Liver (tissue), 9 donors: ENCODE results near the gene ZNF454. TPM values are rescaled to one million over a fixed set of nuclear protein-coding genes. Genes with fewer than 3 reads are reported as not detected.
A peak's percentile ranks its signal among the peaks of the same experiment; 100 is the strongest.

Source experiments
- DNase-seq: peaks from one replicate; pipeline ENCODE4 v3.0.0-alpha.2; 2017; ENCODE audit warnings: low spot score
- H3K27ac ChIP-seq, 2 donors: one replicate each; pipeline ENCODE4 v1.7.0; 2013; ENCODE audit warnings: inconsistent platforms in 2 of 2, low read length in 2 of 2, control low read depth in 1 of 2, low read depth in 1 of 2, mild to moderate bottlenecking in 1 of 2
- H3K27me3 ChIP-seq, 4 donors: one replicate each; pipeline versions ENCODE4 v1.6.1 to v1.7.0; 2013; ENCODE audit warnings: low read length in 3 of 4, inconsistent platforms in 1 of 4, mild to moderate bottlenecking in 1 of 4, moderate library complexity in 1 of 4; ENCODE audit not compliant: control insufficient read depth in 4 of 4, insufficient read depth in 4 of 4
- H3K36me3 ChIP-seq, 4 donors: one replicate each; pipeline versions ENCODE4 v1.6.1 to v1.7.0; 2013; ENCODE audit warnings: low read length in 3 of 4, mild to moderate bottlenecking in 3 of 4, low read depth in 1 of 4, moderate library complexity in 1 of 4; ENCODE audit not compliant: control insufficient read depth in 4 of 4, insufficient read depth in 3 of 4
- H3K4me1 ChIP-seq, 4 donors: one replicate each; pipeline versions ENCODE4 v1.6.1 to v1.7.0; 2013; ENCODE audit warnings: low read length in 3 of 4, mild to moderate bottlenecking in 3 of 4, moderate library complexity in 1 of 4; ENCODE audit not compliant: control insufficient read depth in 4 of 4, insufficient read depth in 4 of 4
- H3K4me3 ChIP-seq, 3 donors: one replicate each; pipeline versions ENCODE4 v1.6.1 to v1.7.0; 2013; ENCODE audit warnings: low read length in 3 of 3, control low read depth in 1 of 3, low read depth in 1 of 3, mild to moderate bottlenecking in 1 of 3
- H3K9ac ChIP-seq, 2 donors: one replicate each; pipeline ENCODE4 v1.7.0; 2013; ENCODE audit warnings: low read length in 2 of 2, mild to moderate bottlenecking in 2 of 2, moderate library complexity in 2 of 2, control low read depth in 1 of 2, low read depth in 1 of 2
- H3K9me3 ChIP-seq, 4 donors: one replicate each; pipeline versions ENCODE4 v1.6.1 to v1.7.0; 2013; ENCODE audit warnings: low read length in 3 of 4; ENCODE audit not compliant: control insufficient read depth in 4 of 4
- EGR1 ChIP-seq, 2 donors: IDR thresholded peaks; 2 replicates each; pipeline ENCODE4 v1.6.1; 2016 to 2018; ENCODE audit warnings: antibody characterized with exemption in 2 of 2, low read depth in 2 of 2
- FOXA1 ChIP-seq: IDR thresholded peaks from 2 replicates; pipeline ENCODE4 v1.6.1; 2016; ENCODE audit warnings: antibody characterized with exemption
- FOXA2 ChIP-seq: IDR thresholded peaks from 2 replicates; pipeline ENCODE4 v1.6.1; 2016; ENCODE audit warnings: antibody characterized with exemption
- GABPA ChIP-seq, 2 donors: IDR thresholded peaks in 1 of 2; conservative IDR thresholded peaks in 1 of 2; 2 replicates each; pipeline ENCODE4 v1.6.1; 2016; ENCODE audit warnings: antibody characterized with exemption in 2 of 2, mild to moderate bottlenecking in 1 of 2, moderate library complexity in 1 of 2
- HNF4A ChIP-seq, 2 donors: conservative IDR thresholded peaks; 2 replicates each; pipeline ENCODE4 v1.6.1; 2016; ENCODE audit warnings: antibody characterized with exemption in 2 of 2, mild to moderate bottlenecking in 2 of 2
- HNF4G ChIP-seq: IDR thresholded peaks from 2 replicates; pipeline ENCODE4 v1.6.1; 2016; ENCODE audit warnings: antibody characterized with exemption
- JUND ChIP-seq, 2 donors: IDR thresholded peaks; 2 replicates each; pipeline ENCODE4 v1.6.1; 2016; ENCODE audit warnings: antibody characterized with exemption in 2 of 2
- NR2F2 ChIP-seq: IDR thresholded peaks from 2 replicates; pipeline ENCODE4 v1.6.1; 2016; ENCODE audit warnings: antibody characterized with exemption
- RAD21 ChIP-seq, 2 donors: IDR thresholded peaks; 2 replicates each; pipeline ENCODE4 v1.6.1; 2016; ENCODE audit warnings: antibody characterized with exemption in 2 of 2, mild to moderate bottlenecking in 2 of 2
- RXRA ChIP-seq, 2 donors: IDR thresholded peaks; 2 replicates each; pipeline ENCODE4 v1.6.1; 2017 to 2018; ENCODE audit warnings: antibody characterized with exemption in 2 of 2, mild to moderate bottlenecking in 1 of 2
- SP1 ChIP-seq: IDR thresholded peaks from 2 replicates; pipeline ENCODE4 v1.6.1; 2018; ENCODE audit warnings: antibody characterized with exemption, mild to moderate bottlenecking
- TAF1 ChIP-seq: conservative IDR thresholded peaks from 2 replicates; pipeline ENCODE4 v1.6.1; 2016; ENCODE audit warnings: antibody characterized with exemption, mild to moderate bottlenecking
- YY1 ChIP-seq: IDR thresholded peaks from 2 replicates; pipeline ENCODE4 v1.6.1; 2016; ENCODE audit warnings: antibody characterized with exemption, mild to moderate bottlenecking
- WGBS: extraction: QIAGEN DNeasy Blood & Tissue Kit; methylation state at CpG from one replicate; pipeline ENCODE4 v1.1.7; 2013; 5-methylcytosine and 5-hydroxymethylcytosine counted together
- polyA plus RNA-seq, 2 donors: library from polyadenylated mRNA; stranded (reverse) in 1 of 2; unstranded in 1 of 2; fragments of 200-250 nt in 1 of 2; fragments of >200 nt in 1 of 2; fragmentation: Nextera tagmentation in 1 of 2; extraction: Ambion mirVana in 1 of 2; gene quantifications; one replicate each; pipeline versions ENCODE4 v1.2.1 to v1.2.3, GENCODE V29; 2013 to 2015
- total RNA-seq, 2 donors: library from RNA; depleted of rRNA; stranded (reverse); fragments of >200 nt; gene quantifications; one replicate each; pipeline ENCODE4 v1.2.3, GENCODE V29; 2014
- TF ChIP-seq, protein P1 (sequence below): fragments of 150-350 bp; IDR thresholded peaks from 2 replicates; pipeline ENCODE4 v1.5.1; 2017; ENCODE audit warnings: improper control_type of control experiment, low read depth, low read length; ENCODE audit not compliant: missing input control
- TF ChIP-seq, protein P2 (sequence below): IDR thresholded peaks from 2 replicates; pipeline ENCODE4 v1.6.1; 2016; ENCODE audit warnings: antibody characterized with exemption
- TF ChIP-seq, protein P3 (sequence below): IDR thresholded peaks from 2 replicates; pipeline ENCODE4 v1.6.1; 2016; ENCODE audit warnings: antibody characterized with exemption
- TF ChIP-seq, protein P4 (sequence below): IDR thresholded peaks from 2 replicates; pipeline ENCODE4 v1.6.1; 2016; ENCODE audit warnings: antibody characterized with exemption, mild to moderate bottlenecking
- TF ChIP-seq, protein P5 (sequence below): IDR thresholded peaks from 2 replicates; pipeline ENCODE4 v1.6.1; 2016; ENCODE audit warnings: antibody characterized with exemption
- donor health status: healthy.
- donor health status: healthy.
- donor health status: healthy.
- donor health status: healthy.
- donor health status: healthy.

ZNF454 gene
- total and polyA plus RNA-seq, 4 donors: 0.09 to 0.50 (median 0.27) TPM

DNA sequence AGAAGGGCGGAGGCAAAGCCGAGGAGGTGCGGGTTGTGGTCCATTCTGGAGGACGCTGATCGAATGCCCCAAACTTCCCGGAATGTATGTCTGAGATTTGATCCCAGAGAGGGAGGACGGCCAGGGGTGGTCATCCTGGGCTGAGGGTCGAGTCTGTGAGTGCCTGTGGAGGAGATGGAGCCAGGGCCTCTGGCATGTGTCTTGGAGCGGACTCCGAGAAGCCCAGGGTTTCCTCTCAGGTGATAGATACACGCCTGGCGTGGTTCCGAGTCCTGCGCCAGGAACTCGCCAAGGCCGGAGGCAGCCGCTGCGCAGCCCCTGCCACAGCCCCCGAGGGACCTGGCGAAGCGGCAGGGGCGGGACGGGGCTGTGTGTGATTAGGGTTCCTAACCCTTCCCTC lies 363 bp downstream of the ZNF454 start:
- H3K27me3 ChIP-seq: peaks cover 0 to 3% (median 0%) of the 10 kb centered on the region in 4 donors
- no peaks in the 10 kb centered on the region for H3K4me1 ChIP-seq
- TF ChIP-seq JUND (IDR thresholded peaks at IDR 0.05) (no peak), HNF4G (no peak), TAF1 (no peak), FOXA1 (no peak), RAD21 (IDR thresholded peaks at IDR 0.05) (no peak), GABPA (IDR thresholded peaks at IDR 0.05 in 1 of 2, conservative IDR thresholded peaks at IDR 0.05 in 1 of 2) (no peak), YY1 (no peak), NR2F2 (no peak), FOXA2 (no peak), HNF4A (conservative IDR thresholded peaks at IDR 0.05) (no peak), EGR1 (IDR thresholded peaks at IDR 0.05; ENCODE audit: low read depth in 2 of 2) (no peak), SP1 (no peak), RXRA (IDR thresholded peaks at IDR 0.05) (no peak)
- TF ChIP-seq, protein P1, sequence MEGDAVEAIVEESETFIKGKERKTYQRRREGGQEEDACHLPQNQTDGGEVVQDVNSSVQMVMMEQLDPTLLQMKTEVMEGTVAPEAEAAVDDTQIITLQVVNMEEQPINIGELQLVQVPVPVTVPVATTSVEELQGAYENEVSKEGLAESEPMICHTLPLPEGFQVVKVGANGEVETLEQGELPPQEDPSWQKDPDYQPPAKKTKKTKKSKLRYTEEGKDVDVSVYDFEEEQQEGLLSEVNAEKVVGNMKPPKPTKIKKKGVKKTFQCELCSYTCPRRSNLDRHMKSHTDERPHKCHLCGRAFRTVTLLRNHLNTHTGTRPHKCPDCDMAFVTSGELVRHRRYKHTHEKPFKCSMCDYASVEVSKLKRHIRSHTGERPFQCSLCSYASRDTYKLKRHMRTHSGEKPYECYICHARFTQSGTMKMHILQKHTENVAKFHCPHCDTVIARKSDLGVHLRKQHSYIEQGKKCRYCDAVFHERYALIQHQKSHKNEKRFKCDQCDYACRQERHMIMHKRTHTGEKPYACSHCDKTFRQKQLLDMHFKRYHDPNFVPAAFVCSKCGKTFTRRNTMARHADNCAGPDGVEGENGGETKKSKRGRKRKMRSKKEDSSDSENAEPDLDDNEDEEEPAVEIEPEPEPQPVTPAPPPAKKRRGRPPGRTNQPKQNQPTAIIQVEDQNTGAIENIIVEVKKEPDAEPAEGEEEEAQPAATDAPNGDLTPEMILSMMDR: no peak
- TF ChIP-seq, protein P2, sequence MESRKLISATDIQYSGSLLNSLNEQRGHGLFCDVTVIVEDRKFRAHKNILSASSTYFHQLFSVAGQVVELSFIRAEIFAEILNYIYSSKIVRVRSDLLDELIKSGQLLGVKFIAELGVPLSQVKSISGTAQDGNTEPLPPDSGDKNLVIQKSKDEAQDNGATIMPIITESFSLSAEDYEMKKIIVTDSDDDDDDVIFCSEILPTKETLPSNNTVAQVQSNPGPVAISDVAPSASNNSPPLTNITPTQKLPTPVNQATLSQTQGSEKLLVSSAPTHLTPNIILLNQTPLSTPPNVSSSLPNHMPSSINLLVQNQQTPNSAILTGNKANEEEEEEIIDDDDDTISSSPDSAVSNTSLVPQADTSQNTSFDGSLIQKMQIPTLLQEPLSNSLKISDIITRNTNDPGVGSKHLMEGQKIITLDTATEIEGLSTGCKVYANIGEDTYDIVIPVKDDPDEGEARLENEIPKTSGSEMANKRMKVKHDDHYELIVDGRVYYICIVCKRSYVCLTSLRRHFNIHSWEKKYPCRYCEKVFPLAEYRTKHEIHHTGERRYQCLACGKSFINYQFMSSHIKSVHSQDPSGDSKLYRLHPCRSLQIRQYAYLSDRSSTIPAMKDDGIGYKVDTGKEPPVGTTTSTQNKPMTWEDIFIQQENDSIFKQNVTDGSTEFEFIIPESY: no peak
- TF ChIP-seq, protein P3, sequence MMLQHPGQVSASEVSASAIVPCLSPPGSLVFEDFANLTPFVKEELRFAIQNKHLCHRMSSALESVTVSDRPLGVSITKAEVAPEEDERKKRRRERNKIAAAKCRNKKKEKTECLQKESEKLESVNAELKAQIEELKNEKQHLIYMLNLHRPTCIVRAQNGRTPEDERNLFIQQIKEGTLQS: no peak
- TF ChIP-seq, protein P4, sequence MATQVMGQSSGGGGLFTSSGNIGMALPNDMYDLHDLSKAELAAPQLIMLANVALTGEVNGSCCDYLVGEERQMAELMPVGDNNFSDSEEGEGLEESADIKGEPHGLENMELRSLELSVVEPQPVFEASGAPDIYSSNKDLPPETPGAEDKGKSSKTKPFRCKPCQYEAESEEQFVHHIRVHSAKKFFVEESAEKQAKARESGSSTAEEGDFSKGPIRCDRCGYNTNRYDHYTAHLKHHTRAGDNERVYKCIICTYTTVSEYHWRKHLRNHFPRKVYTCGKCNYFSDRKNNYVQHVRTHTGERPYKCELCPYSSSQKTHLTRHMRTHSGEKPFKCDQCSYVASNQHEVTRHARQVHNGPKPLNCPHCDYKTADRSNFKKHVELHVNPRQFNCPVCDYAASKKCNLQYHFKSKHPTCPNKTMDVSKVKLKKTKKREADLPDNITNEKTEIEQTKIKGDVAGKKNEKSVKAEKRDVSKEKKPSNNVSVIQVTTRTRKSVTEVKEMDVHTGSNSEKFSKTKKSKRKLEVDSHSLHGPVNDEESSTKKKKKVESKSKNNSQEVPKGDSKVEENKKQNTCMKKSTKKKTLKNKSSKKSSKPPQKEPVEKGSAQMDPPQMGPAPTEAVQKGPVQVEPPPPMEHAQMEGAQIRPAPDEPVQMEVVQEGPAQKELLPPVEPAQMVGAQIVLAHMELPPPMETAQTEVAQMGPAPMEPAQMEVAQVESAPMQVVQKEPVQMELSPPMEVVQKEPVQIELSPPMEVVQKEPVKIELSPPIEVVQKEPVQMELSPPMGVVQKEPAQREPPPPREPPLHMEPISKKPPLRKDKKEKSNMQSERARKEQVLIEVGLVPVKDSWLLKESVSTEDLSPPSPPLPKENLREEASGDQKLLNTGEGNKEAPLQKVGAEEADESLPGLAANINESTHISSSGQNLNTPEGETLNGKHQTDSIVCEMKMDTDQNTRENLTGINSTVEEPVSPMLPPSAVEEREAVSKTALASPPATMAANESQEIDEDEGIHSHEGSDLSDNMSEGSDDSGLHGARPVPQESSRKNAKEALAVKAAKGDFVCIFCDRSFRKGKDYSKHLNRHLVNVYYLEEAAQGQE: no peak
- TF ChIP-seq, protein P5, sequence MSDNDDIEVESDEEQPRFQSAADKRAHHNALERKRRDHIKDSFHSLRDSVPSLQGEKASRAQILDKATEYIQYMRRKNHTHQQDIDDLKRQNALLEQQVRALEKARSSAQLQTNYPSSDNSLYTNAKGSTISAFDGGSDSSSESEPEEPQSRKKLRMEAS: no peak
- WGBS: 8% methylated on average over 23 of the region's 23 CpGs
- H3K4me3 ChIP-seq: peak overlapping the region; percentile 11 to 66 (median 46)
- peaks cover 52 to 85% (median 80%) of the 10 kb centered on the region in 4 donors for H3K9me3 ChIP-seq
- H3K9ac ChIP-seq: no peak overlapping the region
- no peak for DNase-seq
- no peaks in the 10 kb centered on the region for H3K36me3 ChIP-seq
- no peak overlapping the region for H3K27ac ChIP-seq
